OCI-LY1 (cell line): ENCODE data around the gene SLC4A5.

ENCODE experiments used
- CTCF ChIP-seq: fragments of 200-600 bp; sonication (generic), shearing (Covaris generic); IDR thresholded peaks from 2 replicates; pipeline ENCODE4 v1.5.1; 2017; ENCODE audit warnings: mild to moderate bottlenecking, antibody characterized with exemption, low read length, moderate library complexity, mixed read lengths
- EZH2 ChIP-seq: fragments of 200-600 bp; sonication (generic), shearing (Covaris generic); IDR thresholded peaks from 2 replicates; pipeline ENCODE4 v1.8.0; 2017; ENCODE audit warnings: borderline replicate concordance, mixed run types, mild to moderate bottlenecking, antibody characterized with exemption, low read length, moderate library complexity, mixed read lengths

- TF ChIP-seq CTCF: no peak
- no peak for TF ChIP-seq EZH2
These were observed 126.6 kb downstream of the SLC4A5 start for GRCh38 chr2:74216642-74217041.
